Left lobe of liver (tissue), 2 donors: Measurements from ENCODE around the gene ULK3. TPM values are rescaled to one million over a fixed set of nuclear protein-coding genes. Genes with fewer than 3 reads are reported as not detected.
"Not testable (repeated sequence)": the region's sequence is repeated elsewhere in the genome, so short reads cannot be mapped to it uniquely, and the experiment has no call there.

Experiments
- ATAC-seq: fragments of 200-7000 bp; cut with Tn5 transposase; one replicate; pipeline ENCODE4 v1.9.1; 2020; ENCODE audit warnings: mild to moderate bottlenecking, moderate library complexity
- DNase-seq: peaks from one replicate; pipeline ENCODE4 v3.0.0-alpha.2; 2020; ENCODE audit warnings: low spot score
- total RNA-seq: library from RNA; stranded (reverse); gene quantifications from one replicate; pipeline ENCODE4 v1.2.1, GENCODE V29; 2021
- donor health status: DM: no; HTN: no; CAD: no; lungs with moderate emphysema.
- donor health status: DM: no; HTN: yes; CAD: no.

The ULK3 gene
- 23.8 TPM for total RNA-seq

- peak; percentile 93 for ATAC-seq
- peak; percentile 88 for DNase-seq
Measured at GRCh38 chr15:74842581-74843444, at the start of gene ULK3. ULK3 (minus strand) TSS chr15:74843156; CDS start chr15:74843105, 51 bp downstream.

GRCh38 chr15:74892313-74892712 is 49.4 kb upstream of the ULK3 start:
- DNase-seq: peak; percentile 88

GRCh38 chr15:74891469-74891868 is 48.5 kb upstream of the ULK3 start:
- peak; percentile 75 for DNase-seq
- ATAC-seq: peak; percentile 50

More at GRCh38 chr15:74892313-74892712, 49.4 kb upstream of the ULK3 start:
- ATAC-seq: peak; percentile 64

GRCh38 chr15:74890665-74890960 is 47.7 kb upstream of the ULK3 start:
- no peak for ATAC-seq
- no peak for DNase-seq

GRCh38 chr15:74889883-74890664 is 47.1 kb upstream of the ULK3 start, which contains the start of gene MPI:
MPI (plus strand) TSS chr15:74890042; CDS start chr15:74890074, 32 bp downstream.
- peak; percentile 85 for DNase-seq
- ATAC-seq: peak; percentile 90

- no peak for ATAC-seq
Measured at GRCh38 chr15:74889390-74889882, 46.5 kb upstream of the ULK3 start.

GRCh38 chr15:74888716-74889115 is 45.8 kb upstream of the ULK3 start:
- DNase-seq: no peak

More at GRCh38 chr15:74889390-74889882, 46.5 kb upstream of the ULK3 start:
- no peak for DNase-seq

GRCh38 chr15:74887537-74888193 is 44.7 kb upstream of the ULK3 start:
- not testable (repeated sequence) for DNase-seq, ATAC-seq

More at GRCh38 chr15:74888716-74889115, 45.8 kb upstream of the ULK3 start:
- ATAC-seq: no peak

GRCh38 chr15:74885461-74885860 is 42.5 kb upstream of the ULK3 start:
- ATAC-seq (no peak), DNase-seq (no peak)

GRCh38 chr15:74884428-74885223 is 41.7 kb upstream of the ULK3 start:
- no peak for DNase-seq
- no peak for ATAC-seq

GRCh38 chr15:74882528-74882927 is 39.6 kb upstream of the ULK3 start:
- DNase-seq (no peak), ATAC-seq (no peak)

- no peak for DNase-seq
- no peak for ATAC-seq
Measured at GRCh38 chr15:74878273-74878672, 35.3 kb upstream of the ULK3 start.

- no peak for ATAC-seq
- peak; percentile 61 for DNase-seq
Measured at GRCh38 chr15:74873756-74874424, 30.9 kb upstream of the ULK3 start.

GRCh38 chr15:74873036-74873755 is 30.2 kb upstream of the ULK3 start, which contains the start of gene SCAMP2:
SCAMP2 (minus strand) TSS chr15:74873365; CDS start chr15:74873255, 110 bp downstream.
- peak; percentile 96 for ATAC-seq
- peak; percentile 95 for DNase-seq

- DNase-seq: no peak
- ATAC-seq: no peak
Measured at GRCh38 chr15:74872702-74873035, 29.7 kb upstream of the ULK3 start.

- DNase-seq (no peak), ATAC-seq (no peak)
Measured at GRCh38 chr15:74870436-74871215, 27.7 kb upstream of the ULK3 start.

GRCh38 chr15:74869726-74870407 is 26.9 kb upstream of the ULK3 start:
- DNase-seq: no peak
- no peak for ATAC-seq

GRCh38 chr15:74869372-74869725 is 26.4 kb upstream of the ULK3 start:
- ATAC-seq (no peak), DNase-seq (no peak)
